ENCODE measurements around the gene SLC44A3. TPM values are rescaled to one million over a fixed set of nuclear protein-coding genes. Genes with fewer than 3 reads are reported as not detected.
A peak's percentile ranks its signal among the peaks of the same experiment; 100 is the strongest.

Gene SLC44A3
- total RNA-seq, 2 donors from 2014 or later = 17.8 to 32.9 TPM

DNA sequence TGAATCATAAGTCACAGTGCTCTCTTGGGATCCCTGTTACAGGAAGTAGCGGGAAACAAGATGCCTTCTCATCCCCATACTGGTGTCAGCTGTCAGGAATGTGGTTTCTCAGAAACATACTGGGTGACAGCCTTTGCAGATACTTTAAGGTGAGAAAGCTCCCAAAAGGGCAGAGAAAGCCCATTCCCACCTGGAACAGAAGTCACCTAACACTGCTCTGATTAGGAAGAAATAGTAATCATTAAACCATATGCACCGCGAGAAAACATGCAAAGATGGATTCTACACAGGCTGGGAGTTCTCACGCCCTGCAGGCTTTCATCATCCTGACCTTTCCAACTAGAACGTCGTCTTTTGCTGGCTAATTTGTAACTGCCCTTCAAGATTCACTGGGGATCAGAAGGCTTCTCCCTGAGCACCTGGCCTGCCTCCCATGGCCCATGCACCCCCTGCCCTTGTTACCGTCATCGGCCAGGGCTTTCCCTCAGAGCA lies 46.2 kb upstream of the SLC44A3 start:
- Histone ChIP-seq H3K36me3 (replicated peaks in 1 of 2; ENCODE audit: insufficient read depth in 1 of 2, low read depth in 2 of 2) (no peaks in the 10 kb centered on the region), H3K4me3 (no peak overlapping the region), H3K27ac (peak overlapping the region; percentile 70 to 86 (median 78)), H3K9me3 (no peaks in the 10 kb centered on the region), H3K27me3 (no peaks in the 10 kb centered on the region), H3K4me1 (peaks cover 65% of the 10 kb centered on the region)
- TF ChIP-seq POLR2A (IDR thresholded peaks at IDR 0.05) = no peak
- TF ChIP-seq, protein P1, sequence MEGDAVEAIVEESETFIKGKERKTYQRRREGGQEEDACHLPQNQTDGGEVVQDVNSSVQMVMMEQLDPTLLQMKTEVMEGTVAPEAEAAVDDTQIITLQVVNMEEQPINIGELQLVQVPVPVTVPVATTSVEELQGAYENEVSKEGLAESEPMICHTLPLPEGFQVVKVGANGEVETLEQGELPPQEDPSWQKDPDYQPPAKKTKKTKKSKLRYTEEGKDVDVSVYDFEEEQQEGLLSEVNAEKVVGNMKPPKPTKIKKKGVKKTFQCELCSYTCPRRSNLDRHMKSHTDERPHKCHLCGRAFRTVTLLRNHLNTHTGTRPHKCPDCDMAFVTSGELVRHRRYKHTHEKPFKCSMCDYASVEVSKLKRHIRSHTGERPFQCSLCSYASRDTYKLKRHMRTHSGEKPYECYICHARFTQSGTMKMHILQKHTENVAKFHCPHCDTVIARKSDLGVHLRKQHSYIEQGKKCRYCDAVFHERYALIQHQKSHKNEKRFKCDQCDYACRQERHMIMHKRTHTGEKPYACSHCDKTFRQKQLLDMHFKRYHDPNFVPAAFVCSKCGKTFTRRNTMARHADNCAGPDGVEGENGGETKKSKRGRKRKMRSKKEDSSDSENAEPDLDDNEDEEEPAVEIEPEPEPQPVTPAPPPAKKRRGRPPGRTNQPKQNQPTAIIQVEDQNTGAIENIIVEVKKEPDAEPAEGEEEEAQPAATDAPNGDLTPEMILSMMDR (IDR thresholded peaks at IDR 0.05) = no peak
- WGBS, 2 donors = 25 to 35% methylated on average over 8 of the region's 8 CpGs
- intact Hi-C loops (cut with DNase I) = no loop called here
- DNase-seq (peak; percentile 75 to 89 (median 83)), ATAC-seq (peak; percentile 81)

DNA sequence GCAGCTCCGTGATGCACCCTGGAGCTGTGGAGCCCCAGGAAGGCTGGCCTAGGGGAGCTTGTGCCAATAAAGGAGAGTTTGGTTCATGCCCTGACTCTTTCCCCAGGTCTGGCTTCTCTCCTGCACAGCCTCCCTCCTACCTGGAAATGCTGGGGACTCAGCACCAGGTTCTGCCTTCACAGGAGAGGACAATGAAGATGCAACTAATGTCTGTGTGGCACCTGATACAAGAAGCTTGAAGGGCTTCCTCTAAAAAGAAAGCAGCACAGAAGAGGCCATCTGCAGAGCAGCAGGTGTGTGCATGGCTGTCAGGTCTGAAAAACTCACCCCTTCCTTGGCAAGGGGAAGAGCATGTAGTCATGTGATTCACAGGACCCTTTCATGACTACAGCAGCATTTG lies 43.7 kb upstream of the SLC44A3 start:
- Histone ChIP-seq H3K27me3 (no peaks in the 10 kb centered on the region), H3K4me3 (no peak overlapping the region), H3K9me3 (no peaks in the 10 kb centered on the region), H3K36me3 (replicated peaks in 1 of 2; ENCODE audit: insufficient read depth in 1 of 2, low read depth in 2 of 2) (no peaks in the 10 kb centered on the region), H3K4me1 (peaks cover 50% of the 10 kb centered on the region), H3K27ac (no peak overlapping the region)
- ATAC-seq = no peak
- 100% methylated on average over 1 of the region's 1 CpG; no CpG with 5 or more reads in 1 of the 2 donors for WGBS, 2 donors
- no peak for DNase-seq
- no peak for TF ChIP-seq POLR2A (IDR thresholded peaks at IDR 0.05)
- TF ChIP-seq, protein P1 (IDR thresholded peaks at IDR 0.05) = no peak
- intact Hi-C loops (cut with DNase I) = no loop called here

DNA sequence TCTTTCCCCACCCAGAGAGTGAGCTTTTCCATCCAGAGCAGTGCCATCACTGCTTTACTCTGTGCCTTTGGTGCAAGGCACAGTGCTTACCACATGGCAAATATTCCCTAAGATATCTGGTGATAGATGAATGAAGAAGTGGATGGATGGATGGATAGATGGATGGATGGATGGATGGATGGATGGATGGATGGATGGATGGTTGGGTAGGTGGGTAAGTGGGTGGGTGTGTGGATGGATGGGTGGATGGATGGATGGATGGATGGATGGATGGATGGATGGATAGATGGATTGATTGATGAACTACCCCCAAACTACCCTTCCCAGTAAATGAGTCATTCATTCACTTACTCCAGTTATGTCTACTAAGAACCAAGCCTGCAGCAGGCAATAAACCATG lies 42.9 kb upstream of the SLC44A3 start:
- no peak for TF ChIP-seq POLR2A (IDR thresholded peaks at IDR 0.05)
- TF ChIP-seq, protein P1 (IDR thresholded peaks at IDR 0.05) = no peak
- intact Hi-C loops (cut with DNase I) = no loop called here
- Histone ChIP-seq H3K9me3 (no peaks in the 10 kb centered on the region), H3K4me1 (peaks cover 45% of the 10 kb centered on the region), H3K36me3 (replicated peaks in 1 of 2; ENCODE audit: insufficient read depth in 1 of 2, low read depth in 2 of 2) (no peaks in the 10 kb centered on the region), H3K27me3 (no peaks in the 10 kb centered on the region), H3K27ac (no peak overlapping the region), H3K4me3 (no peak overlapping the region)
- DNase-seq (no peak), ATAC-seq (no peak)

DNA sequence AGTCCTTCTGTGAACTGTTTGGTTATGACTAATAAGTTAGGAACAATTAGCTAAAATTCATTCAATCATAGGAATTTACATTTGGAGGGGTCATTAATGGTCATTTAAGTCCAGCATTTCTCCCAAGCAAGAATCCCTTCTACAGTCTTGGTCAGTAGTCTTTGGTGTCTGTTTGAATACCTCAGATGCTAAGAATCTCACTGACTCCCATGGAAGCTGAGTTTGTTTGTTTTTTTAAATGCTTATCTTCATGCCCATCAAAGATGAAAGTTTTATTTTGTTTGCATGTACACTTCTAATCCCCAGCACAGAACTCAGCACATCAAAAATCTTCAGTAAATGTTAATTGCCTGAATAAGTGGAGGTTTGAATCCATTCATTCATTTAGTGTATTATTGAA lies 41.3 kb upstream of the SLC44A3 start:
- no peaks in the 10 kb centered on the region for H3K36me3 ChIP-seq (replicated peaks in 1 of 2; ENCODE audit: insufficient read depth in 1 of 2, low read depth in 2 of 2)
- DNase-seq (no peak), ATAC-seq (no peak)
- no peaks in the 10 kb centered on the region for H3K9me3 ChIP-seq
- peaks cover 45% of the 10 kb centered on the region for H3K4me1 ChIP-seq
- no peak overlapping the region for H3K4me3 ChIP-seq
- no peak overlapping the region for H3K27ac ChIP-seq
- intact Hi-C loops (cut with DNase I) = no loop called here
- no peaks in the 10 kb centered on the region for H3K27me3 ChIP-seq
- TF ChIP-seq, protein P1 (IDR thresholded peaks at IDR 0.05) = no peak
- no peak for TF ChIP-seq POLR2A (IDR thresholded peaks at IDR 0.05)

All from body of pancreas (tissue), 4 donors.